Effector memory CD8-positive, alpha-beta T cell (primary cell): ENCODE measurements around the gene SLC25A26.
A peak's percentile ranks its signal among the peaks of the same experiment; 100 is the strongest.

ENCODE experiments used
- ATAC-seq: fragments of 150-1000 bp; cut with Tn5 transposase; replicated peaks from 2 replicates; pipeline ENCODE4 v1.10.0; 2021; ENCODE audit warnings: mild to moderate bottlenecking, moderate library complexity
- DNase-seq, 3 experiments: peaks; one replicate each; pipeline ENCODE4 v3.0.0; 2021
- H3K27ac Mint-ChIP-seq, 2 donors: one replicate each; pipeline ENCODE4 v1.8.0; 2022; ENCODE audit warnings: mild to moderate bottlenecking in 2 of 2, mixed read lengths in 2 of 2, moderate library complexity in 2 of 2
- H3K27me3 Mint-ChIP-seq, 2 donors: one replicate each; pipeline ENCODE4 v1.8.0; 2022; ENCODE audit warnings: mixed read lengths in 2 of 2
- H3K36me3 Mint-ChIP-seq: one replicate; pipeline ENCODE4 v1.8.0; 2022; ENCODE audit warnings: mild to moderate bottlenecking, moderate library complexity, mixed read lengths; ENCODE audit not compliant: insufficient read depth
- H3K4me1 Mint-ChIP-seq, 2 donors: one replicate each; pipeline ENCODE4 v1.8.0; 2022; ENCODE audit warnings: low read depth in 2 of 2, mixed read lengths in 2 of 2
- H3K4me3 Mint-ChIP-seq, 2 donors: one replicate each; pipeline ENCODE4 v1.8.0; 2022; ENCODE audit warnings: mild to moderate bottlenecking in 2 of 2, mixed read lengths in 2 of 2, moderate library complexity in 2 of 2
- H3K9me3 Mint-ChIP-seq, 2 donors: one replicate each; pipeline ENCODE4 v1.8.0; 2022; ENCODE audit warnings: mixed read lengths in 2 of 2

Gene SLC25A26

DNA sequence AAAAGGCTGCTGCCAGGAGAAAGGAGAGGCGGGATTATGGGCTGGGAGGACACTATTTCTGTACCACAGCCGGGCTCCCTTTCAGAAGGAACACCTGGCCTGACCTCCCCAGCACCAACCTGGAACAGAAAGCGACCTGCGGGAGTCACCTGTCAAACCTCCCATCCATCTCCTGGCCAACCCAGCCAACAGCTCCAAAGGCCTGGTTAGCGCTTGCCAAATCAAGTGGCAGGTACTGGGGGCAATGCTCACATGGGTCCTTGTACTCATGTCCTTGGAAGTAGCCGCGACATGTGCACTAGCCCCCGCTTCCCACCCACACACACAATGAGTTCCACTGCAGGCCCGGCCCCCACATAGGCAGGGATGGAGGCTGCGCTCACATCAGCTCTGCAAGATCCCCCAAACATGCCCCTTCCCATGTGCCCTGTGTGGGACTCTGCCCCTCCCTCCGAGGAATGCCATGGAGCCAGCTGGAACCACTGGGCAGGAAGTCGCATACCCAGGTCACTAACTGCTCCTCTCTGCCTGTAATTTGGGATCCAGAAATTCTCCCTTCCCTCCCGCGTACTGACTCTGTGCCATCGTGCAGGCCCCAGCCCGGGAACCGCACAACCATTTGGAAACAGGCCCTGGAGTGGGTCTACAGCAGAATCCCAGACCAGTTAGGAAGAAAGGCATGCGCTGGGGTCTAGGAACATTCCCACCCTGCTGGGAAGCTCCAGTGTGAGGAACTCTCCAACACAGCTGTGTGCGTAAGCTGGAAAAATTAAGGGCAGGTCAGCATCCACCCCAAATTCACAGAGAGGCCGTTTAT lies 181.1 kb downstream of the SLC25A26 start:
- Mint-ChIP-seq H3K27ac (peak overlapping the region; percentile 32 to 49), H3K4me3 (no peak overlapping the region), H3K9me3 (no peaks in the 10 kb centered on the region), H3K36me3 (peaks cover 33% of the 10 kb centered on the region), H3K27me3 (no peaks in the 10 kb centered on the region), H3K4me1 (peaks cover 0 to 2% of the 10 kb centered on the region in 2 donors)
- DNase-seq, result no peak
- no peak for ATAC-seq

DNA sequence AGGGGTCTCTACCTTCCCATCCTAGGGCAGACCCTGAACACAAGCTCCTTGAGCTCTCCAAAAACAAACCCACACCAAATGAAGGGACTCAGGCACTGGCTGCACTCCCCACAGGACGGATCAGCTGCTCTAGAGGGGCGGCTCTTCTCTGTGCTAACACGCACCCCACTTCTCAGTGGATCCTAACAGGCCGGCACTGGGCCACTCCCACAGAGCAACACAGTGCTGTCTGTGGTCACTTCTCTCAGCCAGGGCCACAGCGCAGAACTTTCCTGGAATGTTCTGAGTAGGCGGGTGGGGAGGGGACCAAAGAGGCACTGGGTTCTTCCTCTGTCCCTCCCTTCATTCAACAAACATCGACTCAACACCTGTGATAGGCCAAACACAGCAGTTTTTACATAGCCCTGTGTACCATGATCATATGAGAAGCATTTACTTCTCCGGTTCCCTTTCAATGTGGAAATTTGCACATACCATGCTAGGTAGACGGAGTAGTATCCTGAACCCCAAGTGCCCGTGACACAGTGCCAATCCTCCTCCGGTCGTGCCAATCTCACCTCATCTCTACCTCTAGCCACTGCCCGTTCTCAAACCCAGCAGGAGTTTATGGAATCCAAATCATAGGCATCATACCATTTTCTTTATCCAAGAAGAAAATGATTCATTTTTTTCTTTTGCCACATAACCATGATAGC lies 181.9 kb downstream of the SLC25A26 start:
- Mint-ChIP-seq H3K4me3 (no peak overlapping the region), H3K27me3 (no peaks in the 10 kb centered on the region), H3K27ac (peak overlapping the region in 1 of 2 donors; percentile 38), H3K9me3 (no peaks in the 10 kb centered on the region), H3K36me3 (peaks cover 33% of the 10 kb centered on the region), H3K4me1 (peaks cover 0 to 4% of the 10 kb centered on the region in 2 donors)
- DNase-seq (no peak), ATAC-seq (no peak)

DNA sequence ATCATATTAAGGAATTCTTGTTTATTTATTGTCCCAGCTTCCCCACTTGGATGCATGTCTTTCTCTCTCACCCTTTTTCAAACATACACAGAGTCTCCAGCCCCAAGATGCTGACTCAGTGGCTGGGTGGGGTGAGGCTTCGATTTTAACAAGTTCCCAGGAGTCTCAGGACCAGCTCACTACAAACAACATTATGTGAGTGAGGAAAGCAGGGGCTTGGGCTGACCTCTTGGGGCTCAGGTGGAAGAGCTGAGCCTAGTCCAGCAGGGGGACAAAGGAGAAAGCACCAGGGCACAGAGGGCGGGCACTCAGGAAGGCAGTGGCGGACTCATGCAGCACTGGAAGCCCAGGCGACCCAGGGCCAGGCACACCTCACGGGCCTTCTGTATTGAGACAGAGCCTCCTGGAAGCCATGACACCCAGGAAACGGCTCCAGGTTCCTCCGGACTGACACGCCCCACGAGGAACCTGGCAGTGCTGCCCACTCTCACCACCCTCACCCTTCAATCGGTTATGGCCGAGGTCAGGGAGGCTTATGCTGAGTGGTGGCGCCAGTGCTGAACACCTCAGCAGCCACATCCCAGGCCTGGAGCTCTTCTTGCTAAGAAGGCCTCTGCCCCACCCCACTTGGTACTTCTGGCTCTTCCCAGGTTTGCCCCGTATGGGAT lies 182.7 kb downstream of the SLC25A26 start:
- Mint-ChIP-seq H3K4me1 (peaks cover 0 to 5% of the 10 kb centered on the region in 2 donors), H3K27ac (peak overlapping the region in 1 of 2 donors; percentile 38), H3K36me3 (peaks cover 29% of the 10 kb centered on the region), H3K4me3 (no peak overlapping the region), H3K27me3 (no peaks in the 10 kb centered on the region), H3K9me3 (no peaks in the 10 kb centered on the region)
- DNase-seq (no peak), ATAC-seq (no peak)

DNA sequence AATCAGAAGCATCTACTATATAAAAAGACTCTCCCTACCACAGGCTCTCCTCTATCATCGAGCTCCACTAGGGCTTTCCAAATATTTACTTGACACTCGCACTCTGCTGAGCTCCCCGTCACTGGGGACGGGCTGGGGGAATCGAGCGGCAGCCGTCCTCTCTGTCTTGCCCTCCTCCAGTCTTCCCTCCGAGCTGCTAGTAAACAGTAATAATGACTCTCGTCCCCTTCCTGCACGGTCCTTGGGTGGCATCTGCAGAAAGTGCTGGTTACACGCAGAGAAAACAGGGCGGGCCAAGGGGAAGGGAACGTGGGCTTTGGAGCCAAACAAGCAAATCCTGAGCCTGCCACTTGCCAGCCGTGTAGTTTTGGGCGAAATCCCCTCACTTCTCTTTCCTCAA lies 183.4 kb downstream of the SLC25A26 start:
- H3K4me3 Mint-ChIP-seq, result no peak overlapping the region
- H3K36me3 Mint-ChIP-seq, result peaks cover 26% of the 10 kb centered on the region
- no peaks in the 10 kb centered on the region for H3K9me3 Mint-ChIP-seq
- ATAC-seq (no peak), DNase-seq (no peak)
- peak overlapping the region in 1 of 2 donors; percentile 59 for H3K27ac Mint-ChIP-seq
- peaks cover 0 to 9% of the 10 kb centered on the region in 2 donors for H3K4me1 Mint-ChIP-seq
- H3K27me3 Mint-ChIP-seq, result no peaks in the 10 kb centered on the region

DNA sequence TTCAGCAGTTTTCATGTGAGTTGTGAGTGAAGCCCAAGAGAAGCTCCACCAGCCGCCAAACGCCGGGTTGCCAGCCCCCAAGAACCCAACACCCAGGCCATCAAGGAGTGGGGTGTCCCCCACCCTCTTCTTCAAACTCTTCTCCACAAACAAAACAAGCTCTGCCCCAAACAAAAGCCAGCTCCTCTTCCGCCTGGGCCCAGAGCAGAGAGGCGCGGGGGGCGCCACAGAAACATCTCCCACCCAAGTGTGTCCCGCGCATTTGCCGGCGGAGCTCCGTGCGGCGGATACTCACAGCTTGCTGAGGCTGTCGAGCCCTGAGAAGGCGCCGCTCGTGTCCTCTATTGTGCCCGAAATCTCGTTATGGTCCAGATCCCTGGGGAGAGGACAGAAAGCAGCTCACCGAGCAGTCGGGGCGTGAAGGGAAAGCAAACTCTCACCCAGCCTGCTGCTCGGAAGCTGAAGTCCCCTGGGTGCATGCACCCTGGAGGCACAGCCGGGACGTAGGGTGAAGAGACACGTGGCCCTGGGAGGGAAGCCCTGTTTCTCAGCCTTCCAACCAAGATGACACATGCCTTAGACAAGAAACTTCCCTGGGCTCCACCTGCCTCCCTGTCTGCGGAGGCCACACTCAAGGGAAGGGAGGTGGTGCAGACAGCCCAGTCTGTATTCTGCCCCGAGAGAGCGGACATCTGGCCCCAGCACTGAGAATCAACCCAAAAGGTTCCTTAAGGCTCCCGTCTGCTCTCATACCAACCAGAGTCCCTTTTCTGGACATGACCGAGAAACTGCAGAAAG lies 184.3 kb downstream of the SLC25A26 start:
- H3K4me1 Mint-ChIP-seq, result peaks cover 0 to 9% of the 10 kb centered on the region in 2 donors
- H3K9me3 Mint-ChIP-seq, result no peaks in the 10 kb centered on the region
- peaks cover 26% of the 10 kb centered on the region for H3K36me3 Mint-ChIP-seq
- no peak overlapping the region for H3K4me3 Mint-ChIP-seq
- no peak for DNase-seq
- no peak for ATAC-seq
- no peak overlapping the region for H3K27ac Mint-ChIP-seq
- H3K27me3 Mint-ChIP-seq, result no peaks in the 10 kb centered on the region

DNA sequence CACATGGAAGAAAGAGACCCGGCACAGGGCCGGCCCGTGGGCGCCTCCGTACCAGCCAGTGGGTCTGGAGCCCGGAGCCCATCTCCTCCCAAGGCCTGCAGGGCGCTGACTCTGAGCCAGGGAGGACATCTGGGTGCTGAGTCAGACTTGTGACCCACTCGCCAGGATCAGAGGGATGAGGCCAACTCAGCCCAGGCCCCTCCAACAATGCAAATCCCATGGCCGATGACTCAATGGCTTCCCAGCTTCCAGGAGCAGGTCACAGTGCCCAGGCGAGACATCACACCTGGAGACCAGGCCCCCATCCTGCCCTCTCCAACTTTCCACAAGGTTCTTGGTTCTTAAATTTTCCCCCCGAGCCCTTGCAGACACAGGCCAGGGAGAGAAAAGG lies 184.9 kb downstream of the SLC25A26 start:
- Mint-ChIP-seq H3K4me3 (no peak overlapping the region), H3K27me3 (no peaks in the 10 kb centered on the region), H3K36me3 (peaks cover 25% of the 10 kb centered on the region), H3K4me1 (peaks cover 0 to 9% of the 10 kb centered on the region in 2 donors), H3K9me3 (no peaks in the 10 kb centered on the region), H3K27ac (no peak overlapping the region)
- DNase-seq (no peak), ATAC-seq (no peak)

DNA sequence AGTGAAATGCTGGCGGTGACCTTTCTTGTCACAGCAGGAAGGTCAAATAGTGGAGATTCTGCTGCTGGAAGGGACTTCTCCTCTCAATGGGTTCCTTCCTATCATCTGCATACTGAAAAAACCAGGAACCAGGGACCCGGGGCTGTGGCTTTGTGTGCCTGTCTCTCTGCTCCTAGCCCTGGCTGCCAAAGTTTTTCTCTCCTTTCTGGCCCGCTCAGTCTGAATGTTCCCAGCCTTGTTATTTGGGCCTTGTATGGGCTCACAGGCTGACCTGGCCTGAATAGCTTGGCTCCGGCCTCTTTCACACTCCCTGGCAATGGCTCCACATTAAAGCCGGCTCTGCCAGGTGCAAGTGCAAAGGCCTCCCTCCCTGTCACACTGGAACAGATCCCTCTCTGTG lies 185.4 kb downstream of the SLC25A26 start:
- no peak overlapping the region for H3K4me3 Mint-ChIP-seq
- no peak for ATAC-seq
- no peaks in the 10 kb centered on the region for H3K27me3 Mint-ChIP-seq
- H3K9me3 Mint-ChIP-seq, result no peaks in the 10 kb centered on the region
- H3K4me1 Mint-ChIP-seq, result peaks cover 0 to 9% of the 10 kb centered on the region in 2 donors
- no peak for DNase-seq
- no peak overlapping the region for H3K27ac Mint-ChIP-seq
- peaks cover 23% of the 10 kb centered on the region for H3K36me3 Mint-ChIP-seq

DNA sequence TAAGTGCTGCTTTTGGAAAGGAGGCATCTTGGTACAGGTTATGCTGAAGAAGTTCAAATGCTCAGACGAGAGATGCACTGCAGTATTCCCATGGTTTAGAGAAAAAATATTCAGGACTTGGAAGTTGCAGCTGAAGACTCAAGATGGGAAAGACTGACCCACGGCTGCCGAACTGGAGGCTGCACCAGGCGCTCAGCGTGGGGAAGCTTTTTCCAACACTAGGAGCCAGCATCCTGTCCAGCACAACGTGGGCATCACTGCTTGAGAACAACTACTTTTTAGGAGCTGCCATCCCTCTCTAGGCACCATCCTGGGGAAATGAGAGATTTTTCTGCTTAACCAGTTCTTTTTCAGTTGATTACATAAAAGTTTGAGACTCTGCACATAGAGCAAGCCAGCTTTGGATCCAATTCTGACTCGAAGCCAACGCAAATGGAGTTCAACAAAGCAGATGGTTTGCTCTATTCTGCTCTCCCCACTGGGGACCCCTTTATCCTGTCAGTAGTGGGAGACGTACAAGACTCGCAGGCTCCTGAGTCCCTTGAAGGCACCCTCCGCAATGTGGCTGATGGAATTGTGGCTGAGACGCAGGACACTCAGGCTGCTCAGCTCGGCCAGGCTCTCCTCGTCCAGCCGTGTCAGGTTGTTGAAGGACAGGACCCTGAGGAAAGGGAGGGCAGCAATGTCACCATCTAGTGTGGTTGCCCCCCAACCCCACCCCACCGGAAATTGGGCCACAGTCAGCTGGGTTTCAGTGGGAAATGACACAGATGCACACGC lies 186.2 kb downstream of the SLC25A26 start:
- H3K27me3 Mint-ChIP-seq, result no peaks in the 10 kb centered on the region
- ATAC-seq (no peak), DNase-seq (no peak)
- no peak overlapping the region for H3K27ac Mint-ChIP-seq
- no peaks in the 10 kb centered on the region for H3K9me3 Mint-ChIP-seq
- no peak overlapping the region for H3K4me3 Mint-ChIP-seq
- peaks cover 0 to 9% of the 10 kb centered on the region in 2 donors for H3K4me1 Mint-ChIP-seq
- H3K36me3 Mint-ChIP-seq, result peaks cover 23% of the 10 kb centered on the region

DNA sequence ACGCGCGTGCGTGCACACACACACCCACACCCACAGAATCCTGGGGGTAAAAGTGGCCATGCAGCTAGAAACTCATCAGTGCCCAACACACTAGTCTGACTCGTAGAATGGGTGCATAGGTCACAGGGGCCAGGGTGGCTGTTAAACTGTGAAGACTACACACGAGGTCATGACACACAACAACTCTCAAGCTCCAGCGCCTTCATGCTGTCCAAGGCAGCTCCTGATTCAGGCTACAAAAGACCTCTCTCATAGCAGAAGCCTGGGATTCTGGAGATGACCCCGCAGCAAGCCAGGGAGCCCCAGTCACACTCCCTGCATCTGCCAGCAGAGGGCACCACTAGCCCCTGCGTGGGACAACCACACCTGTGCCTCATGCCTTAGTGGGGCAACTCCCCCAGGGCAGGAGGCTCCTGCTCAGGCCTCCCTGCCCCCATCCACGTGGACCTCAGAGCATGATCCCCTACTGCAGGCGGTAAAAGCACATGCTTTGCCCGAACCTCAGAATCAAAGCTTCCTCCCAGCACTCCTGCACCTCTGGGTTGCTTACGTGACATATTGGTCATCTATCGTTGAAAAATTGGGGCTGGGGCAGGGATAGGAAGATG lies 186.9 kb downstream of the SLC25A26 start:
- peaks cover 22% of the 10 kb centered on the region for H3K36me3 Mint-ChIP-seq
- H3K27ac Mint-ChIP-seq, result peak overlapping the region in 1 of 2 donors; percentile 76
- no peaks in the 10 kb centered on the region for H3K27me3 Mint-ChIP-seq
- H3K4me3 Mint-ChIP-seq, result no peak overlapping the region
- ATAC-seq (peak; percentile 94), DNase-seq (peak; percentile 74 to 79 (median 78))
- peaks cover 0 to 9% of the 10 kb centered on the region in 2 donors for H3K4me1 Mint-ChIP-seq
- H3K9me3 Mint-ChIP-seq, result no peaks in the 10 kb centered on the region

DNA sequence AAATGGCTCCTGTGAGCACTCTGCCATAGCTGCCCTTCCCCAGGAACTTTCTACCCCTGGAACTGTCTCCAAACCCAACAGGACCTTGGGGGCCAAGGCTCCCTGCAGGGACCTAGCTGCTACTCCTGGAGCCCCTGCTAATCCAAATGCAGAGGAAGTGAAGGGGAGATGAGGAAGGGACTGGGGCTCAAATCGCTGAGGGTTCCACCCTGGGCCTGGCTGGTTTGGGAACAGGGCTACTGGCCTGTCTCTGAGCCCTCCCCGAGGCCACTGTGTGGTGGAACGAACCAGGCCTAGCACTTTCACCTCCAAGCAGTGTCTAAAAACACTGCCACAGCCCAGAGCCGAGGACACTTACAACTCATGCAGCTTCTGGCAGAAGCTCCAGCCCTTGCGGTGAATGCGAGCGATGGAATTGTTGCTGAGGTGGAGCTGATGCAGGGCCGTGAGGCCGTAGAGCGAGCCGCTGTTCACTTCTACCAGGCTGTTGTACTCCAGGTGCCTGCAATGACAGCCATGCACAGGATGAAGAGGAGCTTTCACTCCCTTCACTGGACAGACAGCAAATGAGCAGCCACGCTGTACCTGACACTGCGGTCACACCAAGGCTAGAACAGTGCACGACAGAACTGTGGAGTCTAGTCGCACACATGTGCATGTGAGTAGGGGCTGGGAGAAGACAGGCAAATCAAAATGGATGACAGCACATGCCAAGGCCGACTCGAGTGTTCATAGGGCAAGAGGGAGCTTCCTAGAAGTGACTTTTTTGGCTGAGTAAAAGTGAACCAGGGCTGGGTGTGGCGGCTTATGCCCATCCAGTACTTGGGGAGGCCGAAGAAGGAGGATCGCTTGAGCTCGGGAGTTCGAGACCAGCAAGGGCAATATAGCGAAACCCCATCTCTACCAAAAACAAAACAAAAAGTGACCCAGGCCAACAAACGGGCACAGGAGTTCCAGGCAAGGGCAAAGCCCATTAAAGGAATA lies 189.3 kb downstream of the SLC25A26 start:
- no peak for DNase-seq
- Mint-ChIP-seq H3K4me1 (peaks cover 0 to 9% of the 10 kb centered on the region in 2 donors), H3K27me3 (no peaks in the 10 kb centered on the region), H3K9me3 (no peaks in the 10 kb centered on the region), H3K4me3 (no peak overlapping the region), H3K27ac (no peak overlapping the region), H3K36me3 (peaks cover 14% of the 10 kb centered on the region)
- ATAC-seq, result no peak

DNA sequence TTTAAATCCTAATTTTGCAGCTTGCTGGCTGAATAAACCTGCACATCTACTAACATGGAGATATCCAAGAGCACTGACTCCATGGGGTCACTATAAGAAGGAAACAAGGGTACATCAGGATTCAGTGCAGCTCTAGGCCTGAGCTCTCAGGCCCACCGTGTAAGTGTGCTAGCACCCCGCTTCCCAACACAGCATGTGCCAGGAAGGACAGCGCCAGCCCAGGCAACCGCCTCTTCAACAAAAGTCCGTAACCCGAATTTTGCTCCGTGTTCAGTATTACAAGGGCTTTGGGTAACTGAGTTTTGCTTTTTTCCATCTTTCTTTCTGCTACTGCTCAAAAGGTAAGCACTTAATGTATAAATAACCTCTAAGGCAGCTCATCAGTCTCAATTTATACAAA lies 190.2 kb downstream of the SLC25A26 start:
- H3K27me3 Mint-ChIP-seq, result no peaks in the 10 kb centered on the region
- H3K9me3 Mint-ChIP-seq, result no peaks in the 10 kb centered on the region
- no peak overlapping the region for H3K4me3 Mint-ChIP-seq
- peaks cover 10% of the 10 kb centered on the region for H3K36me3 Mint-ChIP-seq
- H3K27ac Mint-ChIP-seq, result no peak overlapping the region
- DNase-seq (no peak), ATAC-seq (no peak)
- peaks cover 0 to 9% of the 10 kb centered on the region in 2 donors for H3K4me1 Mint-ChIP-seq
